ENCODE results near the gene PEX16.

DNA sequence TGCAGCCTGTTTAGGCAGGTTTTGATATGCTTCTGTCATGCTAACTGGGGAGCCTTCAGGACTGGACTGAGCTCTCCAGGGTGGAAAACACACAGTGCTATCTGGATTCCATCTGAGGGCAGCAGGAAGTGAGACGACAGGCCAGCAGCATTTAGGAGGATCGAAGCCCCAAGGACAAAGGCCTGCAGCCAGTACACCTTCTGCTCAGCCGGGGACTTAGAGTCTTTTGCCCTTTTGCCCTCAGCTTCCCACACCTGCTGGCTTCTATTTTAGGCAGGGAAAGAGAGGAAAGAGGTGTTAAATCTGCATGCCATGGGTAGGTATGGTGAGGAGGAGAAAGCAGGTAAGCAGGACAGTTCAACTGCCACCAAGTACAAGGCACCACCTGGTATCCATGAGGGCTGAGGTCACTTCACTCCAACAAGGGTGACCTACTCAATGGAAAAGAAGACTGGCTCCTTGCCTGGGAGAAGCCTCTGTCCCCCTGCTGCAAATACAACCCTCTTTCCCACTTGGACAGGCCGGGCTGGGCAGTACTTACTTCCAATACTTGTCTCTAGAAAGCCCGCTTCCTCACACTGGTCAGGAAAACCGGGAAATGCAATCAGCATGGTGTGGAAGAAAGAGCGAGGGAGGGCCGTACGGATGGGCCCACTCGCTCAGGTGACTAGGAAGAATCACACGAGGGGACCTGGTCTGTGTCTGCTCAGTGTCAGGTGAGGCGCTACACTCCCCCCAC is 17.1 kb upstream of the PEX16 start:
- TF ChIP-seq, protein P1, sequence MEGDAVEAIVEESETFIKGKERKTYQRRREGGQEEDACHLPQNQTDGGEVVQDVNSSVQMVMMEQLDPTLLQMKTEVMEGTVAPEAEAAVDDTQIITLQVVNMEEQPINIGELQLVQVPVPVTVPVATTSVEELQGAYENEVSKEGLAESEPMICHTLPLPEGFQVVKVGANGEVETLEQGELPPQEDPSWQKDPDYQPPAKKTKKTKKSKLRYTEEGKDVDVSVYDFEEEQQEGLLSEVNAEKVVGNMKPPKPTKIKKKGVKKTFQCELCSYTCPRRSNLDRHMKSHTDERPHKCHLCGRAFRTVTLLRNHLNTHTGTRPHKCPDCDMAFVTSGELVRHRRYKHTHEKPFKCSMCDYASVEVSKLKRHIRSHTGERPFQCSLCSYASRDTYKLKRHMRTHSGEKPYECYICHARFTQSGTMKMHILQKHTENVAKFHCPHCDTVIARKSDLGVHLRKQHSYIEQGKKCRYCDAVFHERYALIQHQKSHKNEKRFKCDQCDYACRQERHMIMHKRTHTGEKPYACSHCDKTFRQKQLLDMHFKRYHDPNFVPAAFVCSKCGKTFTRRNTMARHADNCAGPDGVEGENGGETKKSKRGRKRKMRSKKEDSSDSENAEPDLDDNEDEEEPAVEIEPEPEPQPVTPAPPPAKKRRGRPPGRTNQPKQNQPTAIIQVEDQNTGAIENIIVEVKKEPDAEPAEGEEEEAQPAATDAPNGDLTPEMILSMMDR (IDR thresholded peaks at IDR 0.05; ENCODE audit: poor library complexity, severe bottlenecking), result no peak
- TF ChIP-seq, protein P2, sequence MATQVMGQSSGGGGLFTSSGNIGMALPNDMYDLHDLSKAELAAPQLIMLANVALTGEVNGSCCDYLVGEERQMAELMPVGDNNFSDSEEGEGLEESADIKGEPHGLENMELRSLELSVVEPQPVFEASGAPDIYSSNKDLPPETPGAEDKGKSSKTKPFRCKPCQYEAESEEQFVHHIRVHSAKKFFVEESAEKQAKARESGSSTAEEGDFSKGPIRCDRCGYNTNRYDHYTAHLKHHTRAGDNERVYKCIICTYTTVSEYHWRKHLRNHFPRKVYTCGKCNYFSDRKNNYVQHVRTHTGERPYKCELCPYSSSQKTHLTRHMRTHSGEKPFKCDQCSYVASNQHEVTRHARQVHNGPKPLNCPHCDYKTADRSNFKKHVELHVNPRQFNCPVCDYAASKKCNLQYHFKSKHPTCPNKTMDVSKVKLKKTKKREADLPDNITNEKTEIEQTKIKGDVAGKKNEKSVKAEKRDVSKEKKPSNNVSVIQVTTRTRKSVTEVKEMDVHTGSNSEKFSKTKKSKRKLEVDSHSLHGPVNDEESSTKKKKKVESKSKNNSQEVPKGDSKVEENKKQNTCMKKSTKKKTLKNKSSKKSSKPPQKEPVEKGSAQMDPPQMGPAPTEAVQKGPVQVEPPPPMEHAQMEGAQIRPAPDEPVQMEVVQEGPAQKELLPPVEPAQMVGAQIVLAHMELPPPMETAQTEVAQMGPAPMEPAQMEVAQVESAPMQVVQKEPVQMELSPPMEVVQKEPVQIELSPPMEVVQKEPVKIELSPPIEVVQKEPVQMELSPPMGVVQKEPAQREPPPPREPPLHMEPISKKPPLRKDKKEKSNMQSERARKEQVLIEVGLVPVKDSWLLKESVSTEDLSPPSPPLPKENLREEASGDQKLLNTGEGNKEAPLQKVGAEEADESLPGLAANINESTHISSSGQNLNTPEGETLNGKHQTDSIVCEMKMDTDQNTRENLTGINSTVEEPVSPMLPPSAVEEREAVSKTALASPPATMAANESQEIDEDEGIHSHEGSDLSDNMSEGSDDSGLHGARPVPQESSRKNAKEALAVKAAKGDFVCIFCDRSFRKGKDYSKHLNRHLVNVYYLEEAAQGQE (IDR thresholded peaks at IDR 0.05; ENCODE audit: borderline replicate concordance), result no peak
- TF ChIP-seq EP300 (conservative IDR thresholded peaks at IDR 0.05; ENCODE audit: poor library complexity, severe bottlenecking), result no peak
- TF ChIP-seq TAF1 (IDR thresholded peaks at IDR 0.05; ENCODE audit: low read depth), result no peak
- no peak for TF ChIP-seq EZH2 (IDR thresholded peaks at IDR 0.05; ENCODE audit: borderline replicate concordance, insufficient read depth, low read length, poor library complexity, severe bottlenecking)
- TF ChIP-seq SMC3 (conservative IDR thresholded peaks at IDR 0.05; ENCODE audit: poor library complexity), result no peak
- no peak for TF ChIP-seq POLR2AphosphoS5 (IDR thresholded peaks at IDR 0.05)
- TF ChIP-seq RAD21 (conservative IDR thresholded peaks at IDR 0.05), result no peak
